HFF-Myc (cell line): ENCODE data around the gene TIGD3.

Experiments used
- DNase-seq: peaks from one replicate; pipeline ENCODE4 v3.0.0-alpha.2; 2011; ENCODE audit warnings: low read depth; ENCODE audit errors: extremely low read depth
- H3K4me3 ChIP-seq: replicated peaks from 2 replicates; pipeline ENCODE4 v1.5.1; 2011; ENCODE audit warnings: low read depth, mild to moderate bottlenecking, control low read depth, low read length
- CTCF ChIP-seq: IDR thresholded peaks from 2 replicates; pipeline ENCODE4 v1.5.1; 2012; ENCODE audit warnings: mild to moderate bottlenecking, low read depth, low read length, control low read depth; ENCODE audit errors: missing control alignments

TIGD3 gene

GRCh38 chr11:65389294-65389980 is 34.9 kb downstream of the TIGD3 start:
- DNase-seq = no peak
- TF ChIP-seq CTCF = no peak
- H3K4me3 ChIP-seq = peak overlapping the region; percentile 28

GRCh38 chr11:65390099-65390941 is 35.8 kb downstream of the TIGD3 start:
- peak overlapping the region; percentile 28 for H3K4me3 ChIP-seq
- TF ChIP-seq CTCF = no peak
- DNase-seq = no peak

GRCh38 chr11:65390996-65391395 is 36.4 kb downstream of the TIGD3 start:
- TF ChIP-seq CTCF = no peak
- H3K4me3 ChIP-seq = peak overlapping the region; percentile 28
- DNase-seq = no peak

- TF ChIP-seq CTCF = no peak
- H3K4me3 ChIP-seq = no peak overlapping the region
- no peak for DNase-seq
These were observed 37.8 kb downstream of the TIGD3 start for GRCh38 chr11:65392186-65392829.

GRCh38 chr11:65392899-65393298 is 38.3 kb downstream of the TIGD3 start:
- no peak for DNase-seq
- H3K4me3 ChIP-seq = no peak overlapping the region
- no peak for TF ChIP-seq CTCF

- no peak overlapping the region for H3K4me3 ChIP-seq
- DNase-seq = no peak
- TF ChIP-seq CTCF = no peak
These were observed 39.0 kb downstream of the TIGD3 start for GRCh38 chr11:65393513-65394079.
